C4-2B (cell line): ENCODE measurements around the gene SGCE.

Source experiments
- H3K27ac ChIP-seq: fragments of 450-650 bp; 2 replicates; pipeline ENCODE4 v1.5.1; 2017
- ZFX ChIP-seq: fragments of 450-650 bp; IDR thresholded peaks from 2 replicates; pipeline ENCODE4 v1.6.1; 2017
- TF ChIP-seq, protein P1 (sequence below): fragments of 450-650 bp; conservative IDR thresholded peaks from 2 replicates; pipeline ENCODE4 v1.5.1; 2017; ENCODE audit warnings: mild to moderate bottlenecking

SGCE gene

DNA sequence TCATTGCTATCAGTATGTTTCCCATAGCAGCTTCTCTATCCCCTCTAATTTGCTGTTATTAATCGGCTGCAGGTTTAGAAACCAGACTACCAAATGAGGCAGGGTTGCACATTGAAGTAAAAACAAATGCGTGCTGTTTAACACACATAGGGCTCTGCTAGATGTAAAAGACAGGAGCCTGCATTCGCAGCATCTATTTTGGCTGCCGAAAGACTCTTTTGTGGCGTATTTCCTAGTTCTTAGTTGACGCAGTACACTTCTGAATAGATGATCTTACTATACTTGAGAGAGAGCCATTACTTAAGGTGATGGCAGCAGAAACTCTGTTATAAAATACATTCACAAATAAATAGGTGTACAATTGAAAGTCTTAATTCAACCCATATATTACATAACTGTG lies 21.4 kb downstream of the SGCE start:
- no peak for TF ChIP-seq ZFX
- TF ChIP-seq, protein P1, sequence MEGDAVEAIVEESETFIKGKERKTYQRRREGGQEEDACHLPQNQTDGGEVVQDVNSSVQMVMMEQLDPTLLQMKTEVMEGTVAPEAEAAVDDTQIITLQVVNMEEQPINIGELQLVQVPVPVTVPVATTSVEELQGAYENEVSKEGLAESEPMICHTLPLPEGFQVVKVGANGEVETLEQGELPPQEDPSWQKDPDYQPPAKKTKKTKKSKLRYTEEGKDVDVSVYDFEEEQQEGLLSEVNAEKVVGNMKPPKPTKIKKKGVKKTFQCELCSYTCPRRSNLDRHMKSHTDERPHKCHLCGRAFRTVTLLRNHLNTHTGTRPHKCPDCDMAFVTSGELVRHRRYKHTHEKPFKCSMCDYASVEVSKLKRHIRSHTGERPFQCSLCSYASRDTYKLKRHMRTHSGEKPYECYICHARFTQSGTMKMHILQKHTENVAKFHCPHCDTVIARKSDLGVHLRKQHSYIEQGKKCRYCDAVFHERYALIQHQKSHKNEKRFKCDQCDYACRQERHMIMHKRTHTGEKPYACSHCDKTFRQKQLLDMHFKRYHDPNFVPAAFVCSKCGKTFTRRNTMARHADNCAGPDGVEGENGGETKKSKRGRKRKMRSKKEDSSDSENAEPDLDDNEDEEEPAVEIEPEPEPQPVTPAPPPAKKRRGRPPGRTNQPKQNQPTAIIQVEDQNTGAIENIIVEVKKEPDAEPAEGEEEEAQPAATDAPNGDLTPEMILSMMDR = no peak
- no peak overlapping the region for H3K27ac ChIP-seq

DNA sequence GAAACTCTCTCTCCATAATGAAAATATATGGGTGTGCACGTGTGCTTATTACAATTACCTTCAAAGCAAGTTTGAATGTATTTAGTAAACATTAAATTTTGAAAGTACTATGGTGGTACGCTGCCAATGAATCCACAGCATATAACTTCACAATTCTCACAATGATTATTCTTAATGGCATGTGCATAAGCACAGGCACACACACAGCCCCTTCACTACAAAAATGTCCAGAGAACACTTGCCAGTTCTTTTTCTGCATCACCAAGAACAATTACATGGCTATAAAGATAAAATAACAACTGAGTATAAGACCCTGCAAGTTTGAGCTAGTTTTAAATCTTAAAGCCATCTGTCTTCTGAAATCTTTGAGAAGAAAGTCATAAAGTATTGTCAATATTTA lies 22.2 kb downstream of the SGCE start:
- H3K27ac ChIP-seq = no peak overlapping the region
- TF ChIP-seq, protein P1 = no peak
- TF ChIP-seq ZFX = no peak

DNA sequence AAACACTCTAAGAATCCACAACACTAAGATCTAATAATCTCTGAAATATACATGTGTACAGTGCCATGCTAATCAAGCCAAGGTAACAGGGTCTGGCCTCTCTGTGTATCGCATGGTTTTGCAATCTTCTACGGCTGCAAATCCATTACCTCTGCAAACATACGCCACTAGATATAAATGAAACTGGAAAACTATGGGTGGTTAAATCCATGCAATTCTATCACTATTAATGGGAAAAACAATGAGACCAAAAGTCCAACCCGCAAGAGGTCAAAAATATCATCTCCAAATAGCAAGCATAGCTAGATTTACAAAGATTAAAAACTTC lies 23.0 kb downstream of the SGCE start:
- TF ChIP-seq ZFX = no peak
- TF ChIP-seq, protein P1 = no peak
- H3K27ac ChIP-seq = no peak overlapping the region

DNA sequence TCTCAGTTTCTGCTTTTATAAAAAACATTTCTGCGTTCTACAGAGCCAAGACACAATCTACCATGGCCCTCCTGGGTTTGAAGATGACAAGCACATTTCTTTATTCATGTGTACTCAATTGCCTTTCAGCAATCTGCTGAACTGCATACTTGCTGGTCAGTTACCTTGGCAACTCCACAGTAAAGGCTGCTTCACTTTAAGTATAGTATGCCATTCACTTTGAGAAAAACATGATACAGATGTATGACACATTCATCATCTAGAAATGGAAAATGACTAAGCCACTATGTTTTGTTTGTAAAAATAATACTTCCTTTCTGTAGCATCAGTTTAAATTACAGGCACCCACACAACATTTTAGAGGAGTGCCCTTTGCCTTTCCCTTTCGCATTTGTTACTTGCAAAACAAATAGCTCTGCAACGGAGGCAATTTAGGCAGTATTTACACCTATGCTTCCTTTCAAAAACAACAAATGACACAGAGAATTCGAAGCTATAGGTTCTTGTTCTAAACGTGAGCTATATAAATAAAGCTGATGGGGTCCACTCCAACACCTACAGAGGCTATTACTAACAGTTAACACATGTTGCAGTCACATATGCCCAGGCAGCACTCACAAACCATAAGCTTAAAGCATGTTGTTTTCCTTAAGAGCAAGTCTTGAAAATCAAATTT lies 23.5 kb downstream of the SGCE start:
- TF ChIP-seq, protein P1 = no peak
- TF ChIP-seq ZFX = no peak
- H3K27ac ChIP-seq = no peak overlapping the region

DNA sequence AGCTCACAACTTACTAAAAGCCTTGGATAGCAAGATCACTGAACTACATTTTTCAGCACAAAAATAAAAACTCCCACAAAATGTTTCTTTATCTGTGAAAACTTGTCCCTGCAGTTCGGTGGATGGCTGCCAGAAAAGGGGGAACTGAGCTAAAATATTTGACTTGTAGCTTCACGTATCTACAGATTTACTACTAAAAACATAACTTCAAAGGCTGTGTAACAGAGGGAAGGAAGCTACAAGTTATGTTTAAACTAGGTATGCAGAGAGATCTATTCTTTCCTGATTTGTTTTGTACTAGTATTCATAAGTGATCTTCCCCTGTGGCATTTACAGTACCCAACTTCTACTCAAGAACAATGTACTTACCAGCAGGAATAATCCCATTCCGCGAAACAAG lies 25.1 kb downstream of the SGCE start:
- H3K27ac ChIP-seq = no peak overlapping the region
- TF ChIP-seq, protein P1 = no peak
- no peak for TF ChIP-seq ZFX

- no peak overlapping the region for H3K27ac ChIP-seq
- TF ChIP-seq, protein P1 = no peak
- TF ChIP-seq ZFX = no peak
Observed at GRCh38 chr7:94623820-94624219, 32.1 kb downstream of the SGCE start.

DNA sequence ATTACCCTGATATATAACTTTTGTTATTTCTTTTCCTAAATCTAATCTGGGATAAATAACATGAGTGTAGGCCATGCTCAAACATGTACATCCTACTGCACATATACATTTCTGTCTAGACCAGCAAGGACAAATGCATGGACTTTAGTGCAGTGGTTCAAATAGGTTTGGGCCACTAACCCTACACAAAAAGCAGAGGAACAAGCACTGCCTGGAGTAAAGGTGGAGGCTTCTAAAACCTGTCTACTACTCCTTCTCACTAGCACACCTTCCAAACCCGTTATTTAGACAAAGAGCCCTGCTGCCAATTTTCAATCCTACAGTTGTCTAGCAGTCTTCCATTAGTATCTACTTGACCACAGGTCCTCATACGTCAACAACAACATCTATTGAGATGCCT lies 34.8 kb downstream of the SGCE start:
- TF ChIP-seq, protein P1 = no peak
- no peak for TF ChIP-seq ZFX
- no peak overlapping the region for H3K27ac ChIP-seq
